T1000 (cell line): ENCODE data around the gene TFDP2.
"Not testable (repeated sequence)": the region's sequence is repeated elsewhere in the genome, so short reads cannot be mapped to it uniquely, and the experiment has no call there.

ENCODE experiments used
- DNase-seq: peaks from one replicate; lab custom pipeline; 2025; ENCODE audit warnings: mixed read lengths; lab: John Stamatoyannopoulos, UW

The TFDP2 gene

DNA sequence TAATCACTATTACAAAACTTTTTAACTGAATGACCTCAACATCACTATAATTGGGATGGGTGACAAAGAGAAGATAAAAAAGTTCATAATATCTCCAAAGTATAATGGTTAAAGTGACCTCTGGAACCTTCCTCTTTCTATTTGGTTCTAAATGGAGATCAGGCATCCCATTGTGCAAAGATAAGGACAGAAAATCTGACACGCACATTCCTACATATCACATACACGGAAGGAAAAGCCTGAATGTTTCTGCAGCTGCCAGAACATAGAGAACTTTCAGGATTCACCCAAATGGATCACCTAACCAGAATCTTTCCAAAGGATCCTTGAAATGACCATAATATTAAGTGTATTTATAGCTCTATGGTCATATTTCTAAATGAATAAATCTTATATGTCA lies 128.2 kb downstream of the TFDP2 start:
- DNase-seq, result no peak

GRCh38 chr3:142019794-142020320 lies 129.5 kb downstream of the TFDP2 start:
- DNase-seq, result no peak

- DNase-seq, result no peak
Observed at GRCh38 chr3:142013993-142014392, 135.4 kb downstream of the TFDP2 start.

DNA sequence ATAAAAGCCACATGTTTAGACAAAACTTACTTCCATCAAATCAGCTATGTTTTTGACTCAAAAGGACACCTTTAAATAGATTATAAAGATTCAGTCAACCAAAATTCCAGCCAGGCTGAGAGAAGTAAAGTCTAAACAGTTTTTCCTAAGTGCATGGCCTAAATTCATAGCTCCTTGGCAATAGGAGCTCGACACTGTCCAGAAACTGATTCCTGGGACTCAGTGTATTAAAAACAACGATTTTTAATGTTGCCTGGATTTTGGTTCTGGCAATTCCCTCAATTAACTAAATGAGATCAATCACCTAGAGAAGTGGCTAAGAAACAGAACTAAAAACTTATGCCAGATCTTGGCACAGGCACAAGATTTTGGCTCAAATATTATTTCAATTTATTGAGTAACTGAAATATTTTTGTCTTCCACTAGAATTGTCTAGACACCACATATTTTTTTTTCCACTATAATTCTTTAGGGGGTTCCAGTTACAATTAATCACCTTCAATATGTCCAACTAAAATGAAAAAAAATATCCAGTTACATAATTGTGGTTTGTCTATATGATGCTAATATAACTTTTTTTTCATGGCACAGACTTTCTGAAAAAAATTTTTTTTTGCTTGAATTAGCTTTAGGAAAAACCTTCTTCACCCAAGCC lies 135.9 kb downstream of the TFDP2 start:
- DNase-seq, result no peak

DNA sequence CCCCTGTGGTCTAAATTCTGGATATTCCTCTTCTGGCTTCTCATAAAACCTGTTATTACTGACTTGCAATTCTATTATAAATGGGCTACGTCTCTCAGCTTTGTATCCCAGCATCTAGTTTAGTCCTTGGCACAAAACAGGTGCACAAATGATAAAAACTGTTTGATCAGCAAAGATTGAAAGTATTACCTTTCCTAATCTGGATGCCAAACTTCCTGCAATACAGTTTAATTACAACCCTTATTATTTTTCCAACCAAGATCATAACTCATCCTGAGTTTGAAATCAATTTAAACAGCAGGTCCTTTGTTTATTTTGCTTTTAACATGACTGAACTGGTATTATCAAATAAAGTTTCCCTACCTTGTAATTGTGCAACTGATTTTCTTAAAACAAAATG lies 140.3 kb downstream of the TFDP2 start:
- no peak for DNase-seq

DNA sequence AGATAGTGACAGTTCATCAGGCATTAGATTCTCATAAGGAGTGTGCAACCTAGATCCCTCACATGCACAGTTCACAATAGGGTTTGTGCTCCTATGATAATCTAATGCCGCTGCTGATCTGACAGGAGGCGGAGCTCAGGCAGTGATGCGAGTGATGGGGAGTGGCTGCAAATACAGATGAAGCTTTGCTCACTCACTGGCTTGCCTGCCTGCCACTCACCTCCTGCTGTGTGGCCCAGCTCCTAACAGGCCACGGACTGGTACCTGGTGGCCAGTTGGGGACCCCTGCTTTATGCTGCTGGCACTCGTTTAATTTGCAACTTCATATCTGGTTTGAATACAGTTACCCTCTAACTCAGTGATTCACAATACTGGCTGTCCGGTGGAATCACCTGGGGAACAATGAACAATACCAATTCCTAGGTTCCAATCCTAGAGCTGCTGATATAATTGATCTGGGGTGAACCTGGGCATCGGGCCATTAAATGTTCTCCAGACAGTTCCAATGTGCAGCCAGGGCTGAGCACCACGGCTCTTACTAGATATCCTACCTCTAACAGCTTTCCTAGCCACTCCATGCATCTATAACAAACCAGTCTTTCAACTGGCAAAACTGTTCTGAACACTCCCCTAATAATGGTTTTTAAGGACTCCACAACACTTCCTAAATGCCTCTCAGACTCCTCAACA lies 141.5 kb downstream of the TFDP2 start:
- no peak for DNase-seq

GRCh38 chr3:142004957-142005356 lies 144.4 kb downstream of the TFDP2 start:
- not testable (repeated sequence) for DNase-seq

- no peak for DNase-seq
Observed at GRCh38 chr3:142004025-142004424, 145.3 kb downstream of the TFDP2 start.

- DNase-seq, result no peak
Observed at GRCh38 chr3:142003291-142003690, 146.1 kb downstream of the TFDP2 start.

- no peak for DNase-seq
Observed at GRCh38 chr3:142000325-142000870, 148.9 kb downstream of the TFDP2 start.

GRCh38 chr3:141998669-141999290 lies 150.6 kb downstream of the TFDP2 start:
- no peak for DNase-seq

DNA sequence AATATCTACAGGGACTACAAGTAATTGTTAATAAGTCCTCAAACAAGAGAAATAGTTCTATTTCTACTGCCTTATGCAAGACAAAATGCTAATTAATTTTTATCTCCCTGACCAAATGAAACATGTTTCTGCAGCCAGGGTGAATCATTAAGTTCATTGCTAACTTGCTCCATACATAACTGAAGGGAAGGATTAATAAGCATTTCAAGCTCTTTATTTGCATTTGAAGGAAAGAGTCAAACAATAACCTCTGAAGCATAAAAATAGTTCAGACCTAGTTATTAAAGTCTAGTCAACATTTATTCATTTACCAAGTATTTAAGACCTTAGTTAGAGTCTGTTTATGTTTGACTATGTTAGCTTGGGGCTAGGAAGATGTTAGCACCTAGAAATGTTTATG lies 152.9 kb downstream of the TFDP2 start:
- DNase-seq, result no peak

GRCh38 chr3:141994856-141995255 lies 154.5 kb downstream of the TFDP2 start:
- no peak for DNase-seq

DNA sequence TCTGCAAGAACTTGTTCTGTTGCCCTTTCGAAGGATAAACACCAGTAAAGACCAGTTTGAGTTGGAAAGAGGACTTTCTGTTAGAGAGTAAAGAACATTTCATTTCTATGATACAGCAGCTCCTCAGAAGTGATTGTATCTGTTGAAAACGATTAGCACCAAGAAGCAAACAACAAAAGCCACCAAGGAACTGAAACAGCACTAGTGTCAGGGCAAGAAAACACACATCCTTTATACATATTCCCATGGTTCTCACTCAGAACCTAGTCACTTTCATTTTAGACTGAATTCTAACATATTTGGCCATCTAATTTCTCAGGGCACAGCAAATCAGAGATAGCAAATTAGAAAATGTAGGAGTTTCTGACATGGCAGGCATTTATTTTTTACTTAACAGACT lies 156.8 kb downstream of the TFDP2 start:
- no peak for DNase-seq

GRCh38 chr3:141986548-141987107 lies 162.7 kb downstream of the TFDP2 start:
- no peak for DNase-seq

DNA sequence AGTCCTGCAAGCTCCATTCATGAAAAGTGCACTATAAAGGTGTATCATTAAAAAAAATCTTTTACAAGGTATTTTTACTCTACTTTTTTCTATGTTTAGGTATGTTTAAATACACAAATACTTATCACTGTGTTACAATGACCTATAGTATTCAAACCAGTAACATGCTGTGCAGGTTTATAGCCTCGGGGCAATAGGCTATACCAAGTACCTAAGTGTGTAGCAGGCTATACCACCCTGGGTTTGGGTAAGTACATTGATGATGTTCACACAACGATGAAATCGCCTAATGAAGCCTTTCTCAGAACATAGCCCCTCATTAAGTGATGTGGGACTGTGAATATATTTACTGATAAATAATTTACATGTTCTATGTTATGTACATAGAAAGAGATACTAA lies 168.3 kb downstream of the TFDP2 start:
- no peak for DNase-seq

DNA sequence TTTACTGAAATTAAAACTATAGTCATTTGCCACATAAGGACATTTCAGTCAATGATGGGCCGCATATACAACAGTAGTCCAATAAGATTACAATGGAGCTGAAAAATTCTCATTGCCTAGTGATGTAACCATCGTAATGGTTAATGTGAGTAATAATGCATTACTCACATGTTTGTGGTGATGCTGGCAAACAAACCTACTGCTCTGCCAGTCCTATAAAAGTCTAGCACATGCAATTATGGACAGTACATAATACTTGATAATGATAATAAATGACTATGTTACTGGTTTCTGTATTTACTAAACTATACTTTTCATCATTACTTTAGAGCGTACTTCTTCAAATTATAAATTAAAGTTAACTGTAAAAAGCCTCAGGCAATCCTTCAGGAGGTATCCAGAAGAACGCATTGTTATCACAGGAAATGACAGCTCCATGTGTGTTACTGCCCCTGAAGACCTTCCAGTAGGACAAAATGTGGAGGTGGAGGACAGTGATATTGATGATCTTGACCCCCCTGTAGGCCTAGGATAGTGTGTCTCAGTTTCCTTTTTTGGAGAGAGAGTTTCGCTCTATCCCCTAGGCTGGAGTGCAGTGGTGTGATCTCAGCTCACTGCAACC lies 170.2 kb downstream of the TFDP2 start:
- DNase-seq, result no peak

GRCh38 chr3:141974777-141975176 lies 174.6 kb downstream of the TFDP2 start:
- DNase-seq, result not testable (repeated sequence)

GRCh38 chr3:141972399-141972798 lies 176.9 kb downstream of the TFDP2 start:
- DNase-seq, result no peak

DNA sequence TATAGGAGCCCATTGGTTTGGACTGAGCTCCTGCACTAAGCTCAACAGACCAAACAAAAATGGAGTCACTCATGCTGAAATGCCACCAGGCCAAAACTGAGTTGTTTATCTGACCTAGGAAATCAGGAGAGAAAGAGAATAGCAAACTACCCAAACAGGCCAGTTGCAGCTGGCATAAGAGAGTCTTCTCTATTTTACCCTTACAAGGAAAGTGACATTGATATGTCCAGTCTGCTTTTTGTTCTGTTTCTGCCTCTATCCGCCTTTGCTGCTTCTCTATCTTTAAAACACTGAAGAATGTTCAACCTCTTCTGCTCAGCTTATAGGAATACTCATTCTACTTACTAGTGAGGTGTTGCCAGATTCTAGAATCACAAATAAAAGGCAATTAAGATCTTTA lies 177.8 kb downstream of the TFDP2 start:
- DNase-seq, result no peak

- no peak for DNase-seq
Observed at GRCh38 chr3:141969711-141970110, 179.6 kb downstream of the TFDP2 start.

- no peak for DNase-seq
Observed at GRCh38 chr3:141965471-141965870, 183.9 kb downstream of the TFDP2 start.
